T-helper 2 cell (primary cell): ENCODE measurements around the gene TSC22D1.

Source experiments
- DNase-seq, 5 experiments: peaks; one replicate each; pipeline versions ENCODE4 v3.0.0 to v3.0.0-alpha.2; 2012 to 2022

The TSC22D1 gene

GRCh38 chr13:44403461-44404056, 172.6 kb downstream of the TSC22D1 start:
- no peak for DNase-seq

- no peak for DNase-seq
Observed at GRCh38 chr13:44402899-44403445, 173.2 kb downstream of the TSC22D1 start.

GRCh38 chr13:44401577-44401976, 174.6 kb downstream of the TSC22D1 start:
- no peak for DNase-seq

GRCh38 chr13:44400736-44401135, 175.4 kb downstream of the TSC22D1 start:
- DNase-seq = no peak

GRCh38 chr13:44399074-44399473, 177.1 kb downstream of the TSC22D1 start:
- DNase-seq = no peak

GRCh38 chr13:44398606-44399005, 177.5 kb downstream of the TSC22D1 start:
- DNase-seq = no peak

- no peak for DNase-seq
Observed at GRCh38 chr13:44397766-44398223, 178.3 kb downstream of the TSC22D1 start.

GRCh38 chr13:44396701-44397580, 179.2 kb downstream of the TSC22D1 start:
- no peak for DNase-seq

- DNase-seq = no peak
Observed at GRCh38 chr13:44395976-44396694, 180.0 kb downstream of the TSC22D1 start.

- DNase-seq = no peak
Observed at GRCh38 chr13:44394658-44395057, 181.5 kb downstream of the TSC22D1 start.

GRCh38 chr13:44393391-44393790, 182.7 kb downstream of the TSC22D1 start:
- DNase-seq = no peak

GRCh38 chr13:44389876-44390275, 186.3 kb downstream of the TSC22D1 start:
- no peak for DNase-seq

GRCh38 chr13:44389060-44389666, 187.0 kb downstream of the TSC22D1 start:
- DNase-seq = no peak

GRCh38 chr13:44388427-44389059, 187.6 kb downstream of the TSC22D1 start:
- no peak for DNase-seq

- DNase-seq = no peak
Observed at GRCh38 chr13:44386913-44387556, 189.1 kb downstream of the TSC22D1 start.

- no peak for DNase-seq
Observed at GRCh38 chr13:44385847-44386246, 190.3 kb downstream of the TSC22D1 start.

GRCh38 chr13:44385401-44385800, 190.7 kb downstream of the TSC22D1 start:
- no peak for DNase-seq

- DNase-seq = no peak
Observed at GRCh38 chr13:44384778-44385177, 191.4 kb downstream of the TSC22D1 start.

- DNase-seq = no peak
Observed at GRCh38 chr13:44383945-44384344, 192.2 kb downstream of the TSC22D1 start.

- DNase-seq = no peak
Observed at GRCh38 chr13:44382635-44383145, 193.4 kb downstream of the TSC22D1 start.
